HT1080 (cell line): ENCODE data around the gene KDM1B. TPM values are rescaled to one million over a fixed set of nuclear protein-coding genes. Genes with fewer than 3 reads are reported as not detected.
A peak's percentile ranks its signal among the peaks of the same experiment; 100 is the strongest.
"Not testable (repeated sequence)": the region's sequence is repeated elsewhere in the genome, so short reads cannot be mapped to it uniquely, and the experiment has no call there.

Source experiments
- DNase-seq: peaks from one replicate; pipeline ENCODE4 v3.0.0-alpha.2; 2015; ENCODE audit warnings: low read depth
- total RNA-seq: library from RNA; depleted of rRNA; stranded (reverse); fragments of >200 nt; shearing (Covaris generic); gene quantifications from 2 replicates; pipeline ENCODE4 v1.2.3, GENCODE V29; 2014

KDM1B gene
- total RNA-seq, 1 experiment from 2014 or later: 25.3 TPM

GRCh38 chr6:18227166-18227565, 71.9 kb downstream of the KDM1B start:
- DNase-seq: not testable (repeated sequence)

GRCh38 chr6:18228590-18228989, 73.4 kb downstream of the KDM1B start:
- DNase-seq: not testable (repeated sequence)

- DNase-seq: not testable (repeated sequence)
Observed at GRCh38 chr6:18231856-18232255, 76.6 kb downstream of the KDM1B start.

- DNase-seq: not testable (repeated sequence)
Observed at GRCh38 chr6:18233770-18234169, 78.5 kb downstream of the KDM1B start.

- no peak for DNase-seq
Observed at GRCh38 chr6:18234564-18234963, 79.3 kb downstream of the KDM1B start.

GRCh38 chr6:18235524-18235923, 80.3 kb downstream of the KDM1B start:
- DNase-seq: no peak

GRCh38 chr6:18237167-18237566, 81.9 kb downstream of the KDM1B start:
- DNase-seq: no peak

GRCh38 chr6:18240230-18240629, 85.0 kb downstream of the KDM1B start:
- DNase-seq: no peak

GRCh38 chr6:18241208-18242038, 86.2 kb downstream of the KDM1B start:
- DNase-seq: peak; percentile 44

GRCh38 chr6:18242062-18242851, 87.0 kb downstream of the KDM1B start:
- peak; percentile 85 for DNase-seq

- no peak for DNase-seq
Observed at GRCh38 chr6:18243302-18243893, 88.2 kb downstream of the KDM1B start.

- no peak for DNase-seq
Observed at GRCh38 chr6:18244251-18244650, 89.0 kb downstream of the KDM1B start.

- DNase-seq: no peak
Observed at GRCh38 chr6:18245079-18245478, 89.9 kb downstream of the KDM1B start.

- DNase-seq: no peak
Observed at GRCh38 chr6:18245642-18246041, 90.4 kb downstream of the KDM1B start.

- no peak for DNase-seq
Observed at GRCh38 chr6:18246205-18246604, 91.0 kb downstream of the KDM1B start.

GRCh38 chr6:18247002-18247401, 91.8 kb downstream of the KDM1B start:
- DNase-seq: no peak

GRCh38 chr6:18248698-18249097, 93.5 kb downstream of the KDM1B start:
- no peak for DNase-seq

GRCh38 chr6:18249271-18249670, 94.0 kb downstream of the KDM1B start:
- no peak for DNase-seq

GRCh38 chr6:18253635-18254034, 98.4 kb downstream of the KDM1B start:
- DNase-seq: no peak

GRCh38 chr6:18254793-18255192, 99.6 kb downstream of the KDM1B start:
- DNase-seq: no peak

- no peak for DNase-seq
Observed at GRCh38 chr6:18259675-18260447, 104.6 kb downstream of the KDM1B start.
